ENCODE data around the gene EMX2.

DNA sequence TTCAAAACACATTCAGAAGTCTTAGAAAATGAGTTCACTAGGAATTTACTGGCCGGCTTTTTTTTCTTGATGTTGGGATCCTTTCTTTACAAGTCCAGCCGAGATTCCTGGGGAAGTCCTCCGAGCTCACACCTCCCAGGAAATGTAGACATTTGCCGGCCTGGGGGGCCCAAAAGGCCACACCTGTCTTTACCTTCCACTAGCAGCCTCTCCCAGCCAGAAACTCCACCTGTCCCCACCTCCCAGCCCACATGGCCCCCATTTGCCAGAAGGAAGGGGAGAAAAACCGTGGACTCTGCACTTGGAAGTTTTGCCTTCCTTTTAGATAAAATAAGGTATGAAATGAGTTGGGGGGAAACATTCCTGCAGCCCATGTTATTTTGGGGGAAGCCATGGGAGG lies 27.6 kb upstream of the EMX2 start:
- TF ChIP-seq CTCF (IDR thresholded peaks at IDR 0.05) = no peak
- TF ChIP-seq POLR2A (IDR thresholded peaks at IDR 0.05) = no peak

Data from adrenal gland (tissue), 5 donors.